MM.1S (cell line): ENCODE data around the gene RNLS.

Experiments
- DNase-seq: peaks from one replicate; pipeline ENCODE4 v3.0.0-alpha.2; 2015
- H2AFZ ChIP-seq: fragments of 300-600 bp; sonication (generic); 2 replicates; pipeline ENCODE4 v1.6.0; 2016; ENCODE audit warnings: antibody characterized with exemption, low read length
- H3F3A ChIP-seq: fragments of 300-600 bp; sonication (generic); 2 replicates; pipeline ENCODE4 v1.6.1; 2016; ENCODE audit warnings: mild to moderate bottlenecking, antibody characterized with exemption, low read length, moderate library complexity, mixed read lengths; ENCODE audit not compliant: insufficient read depth
- H3K27ac ChIP-seq: fragments of 300-600 bp; sonication (generic); 2 replicates; pipeline ENCODE4 v1.5.1; 2016; ENCODE audit warnings: mild to moderate bottlenecking, low read length
- H3K27me3 ChIP-seq: fragments of 300-600 bp; sonication (generic); replicated peaks from 2 replicates; pipeline ENCODE4 v1.6.0; 2016; ENCODE audit warnings: low read length; ENCODE audit not compliant: insufficient read depth
- H3K36me3 ChIP-seq: fragments of 300-600 bp; sonication (generic); replicated peaks from 2 replicates; pipeline ENCODE4 v1.6.1; 2016; ENCODE audit warnings: mild to moderate bottlenecking, low read length, mixed read lengths; ENCODE audit not compliant: insufficient read depth
- H3K4me1 ChIP-seq: fragments of 300-600 bp; sonication (generic); 2 replicates; pipeline ENCODE4 v1.6.1; 2016; ENCODE audit warnings: low read length, mixed read lengths
- H3K4me2 ChIP-seq: fragments of 300-600 bp; sonication (generic); 2 replicates; pipeline ENCODE4 v1.6.0; 2016; ENCODE audit warnings: low read depth, low read length
- H3K4me3 ChIP-seq: fragments of 300-600 bp; sonication (generic); 2 replicates; pipeline ENCODE4 v1.5.1; 2016; ENCODE audit warnings: low read length, mixed read lengths
- H3K79me2 ChIP-seq: fragments of 300-600 bp; sonication (generic); 2 replicates; pipeline ENCODE4 v1.6.1; 2016; ENCODE audit warnings: mixed run types, low read length, mixed read lengths
- H3K9ac ChIP-seq: fragments of 300-600 bp; sonication (generic); 2 replicates; pipeline ENCODE4 v1.6.1; 2016; ENCODE audit warnings: low read length, mixed read lengths
- H3K9me2 ChIP-seq: fragments of 300-600 bp; sonication (generic); replicated peaks from 2 replicates; pipeline ENCODE4 v1.6.1; 2016; ENCODE audit warnings: mild to moderate bottlenecking, low read length, mixed read lengths; ENCODE audit not compliant: insufficient read depth
- H3K9me3 ChIP-seq: fragments of 300-600 bp; sonication (generic); replicated peaks from 2 replicates; pipeline ENCODE4 v1.6.1; 2016; ENCODE audit warnings: mild to moderate bottlenecking, low read length, mixed read lengths; ENCODE audit not compliant: insufficient read depth
- H4K20me1 ChIP-seq: fragments of 300-600 bp; sonication (generic); 2 replicates; pipeline ENCODE4 v1.6.1; 2016; ENCODE audit warnings: mild to moderate bottlenecking, low read length, moderate library complexity, mixed read lengths; ENCODE audit not compliant: insufficient read depth
- CTCF ChIP-seq: fragments of 300-600 bp; sonication (generic); IDR thresholded peaks from 2 replicates; pipeline ENCODE4 v1.5.1; 2016; ENCODE audit warnings: antibody characterized with exemption, low read length, mixed read lengths
- EZH2 ChIP-seq: fragments of 300-600 bp; sonication (generic); optimal IDR thresholded peaks from 2 replicates; pipeline ENCODE3; 2017; ENCODE audit warnings: low read depth, mild to moderate bottlenecking, antibody characterized with exemption, low read length, mixed read lengths
- EZH2phosphoT487 ChIP-seq: fragments of 300-600 bp; sonication (generic); IDR thresholded peaks from 2 replicates; pipeline ENCODE4 v1.6.1; 2018; ENCODE audit warnings: antibody characterized with exemption, low read length

Gene RNLS

GRCh38 chr10:88322324-88323063 is 260.6 kb downstream of the RNLS start:
- H3K4me2 ChIP-seq, result no peak overlapping the region
- no peak overlapping the region for H3K9ac ChIP-seq
- H3K4me3 ChIP-seq, result no peak overlapping the region
- no peaks in the 10 kb centered on the region for H3K4me1 ChIP-seq
- no peaks in the 10 kb centered on the region for H3K9me3 ChIP-seq
- H3K9me2 ChIP-seq, result no peaks in the 10 kb centered on the region
- H3K27me3 ChIP-seq, result no peaks in the 10 kb centered on the region
- no peak for TF ChIP-seq CTCF
- TF ChIP-seq EZH2, result no peak
- TF ChIP-seq EZH2phosphoT487, result no peak
- no peaks in the 10 kb centered on the region for H3F3A ChIP-seq
- DNase-seq, result no peak
- H3K36me3 ChIP-seq, result no peaks in the 10 kb centered on the region
- H4K20me1 ChIP-seq, result no peaks in the 10 kb centered on the region
- no peak overlapping the region for H2AFZ ChIP-seq
- H3K27ac ChIP-seq, result no peak overlapping the region
- H3K79me2 ChIP-seq, result no peaks in the 10 kb centered on the region

- Histone ChIP-seq H2AFZ (no peak overlapping the region), H3K9me3 (no peaks in the 10 kb centered on the region), H3K9me2 (no peaks in the 10 kb centered on the region), H4K20me1 (no peaks in the 10 kb centered on the region), H3K27me3 (no peaks in the 10 kb centered on the region), H3K4me2 (no peak overlapping the region), H3K79me2 (no peaks in the 10 kb centered on the region), H3F3A (no peaks in the 10 kb centered on the region), H3K4me1 (no peaks in the 10 kb centered on the region), H3K9ac (no peak overlapping the region), H3K36me3 (no peaks in the 10 kb centered on the region), H3K4me3 (no peak overlapping the region), H3K27ac (no peak overlapping the region)
- no peak for DNase-seq
- TF ChIP-seq EZH2, result no peak
Observed at GRCh38 chr10:88319960-88320517, 263.1 kb downstream of the RNLS start.

- no peaks in the 10 kb centered on the region for H3K4me1 ChIP-seq
- H2AFZ ChIP-seq, result no peak overlapping the region
- no peak overlapping the region for H3K4me2 ChIP-seq
- H3K27me3 ChIP-seq, result no peaks in the 10 kb centered on the region
- no peaks in the 10 kb centered on the region for H4K20me1 ChIP-seq
- no peaks in the 10 kb centered on the region for H3F3A ChIP-seq
- no peaks in the 10 kb centered on the region for H3K79me2 ChIP-seq
- no peak overlapping the region for H3K27ac ChIP-seq
- no peaks in the 10 kb centered on the region for H3K36me3 ChIP-seq
- no peaks in the 10 kb centered on the region for H3K9me2 ChIP-seq
- H3K9me3 ChIP-seq, result no peaks in the 10 kb centered on the region
- no peak overlapping the region for H3K9ac ChIP-seq
- peak; percentile 51 for TF ChIP-seq CTCF
- TF ChIP-seq EZH2, result no peak
- peak; percentile 45 for DNase-seq
- no peak overlapping the region for H3K4me3 ChIP-seq
Observed at GRCh38 chr10:88318803-88319202, 264.3 kb downstream of the RNLS start.

GRCh38 chr10:88317099-88317498 is 266.0 kb downstream of the RNLS start:
- Histone ChIP-seq H2AFZ (no peak overlapping the region), H3K4me1 (no peaks in the 10 kb centered on the region), H3K79me2 (no peaks in the 10 kb centered on the region), H3K9me3 (no peaks in the 10 kb centered on the region), H3K27me3 (no peaks in the 10 kb centered on the region), H3K9me2 (no peaks in the 10 kb centered on the region), H3F3A (no peaks in the 10 kb centered on the region), H3K27ac (no peak overlapping the region), H4K20me1 (no peaks in the 10 kb centered on the region), H3K4me3 (no peak overlapping the region), H3K36me3 (no peaks in the 10 kb centered on the region), H3K9ac (no peak overlapping the region), H3K4me2 (no peak overlapping the region)
- no peak for DNase-seq
- no peak for TF ChIP-seq EZH2
- TF ChIP-seq EZH2phosphoT487, result no peak
- no peak for TF ChIP-seq CTCF
